ENCODE measurements around the gene TMEM132C.

GRCh38 chr12:128467882-128468281 lies 200.9 kb downstream of the TMEM132C start:
- TF ChIP-seq POLR2A (IDR thresholded peaks at IDR 0.05; ENCODE audit: low read depth, low read length): no peak
- no peak for TF ChIP-seq TAF1 (IDR thresholded peaks at IDR 0.05; ENCODE audit: low read depth, low read length)
- no peak for TF ChIP-seq SPI1 (IDR thresholded peaks at IDR 0.05; ENCODE audit: low read depth, low read length)
- no peak for TF ChIP-seq PAX5 (IDR thresholded peaks at IDR 0.05; ENCODE audit: insufficient read depth, low read length, severe bottlenecking)
